A673 (cell line): ENCODE results near the gene RNF26. TPM values are rescaled to one million over a fixed set of nuclear protein-coding genes. Genes with fewer than 3 reads are reported as not detected.
"Not testable (repeated sequence)": the region's sequence is repeated elsewhere in the genome, so short reads cannot be mapped to it uniquely, and the experiment has no call there.

ENCODE experiments used
- BruUV-seq: library from RNA; stranded (reverse); fragments of 400-500 nt; replicated peaks from 2 replicates; lab custom pipeline; 2021; lab: Mats Ljungman, UMichigan
- CTCF ChIA-PET: fragments of 300-600 bp; sonication (Branson Sonifier 250); formaldehyde crosslinking; loops from one replicate; lab custom pipeline; 2022; ENCODE audit warnings: antibody characterized with exemption; lab: Charles Lee
- POLR2A ChIA-PET: fragments of 300-600 bp; sonication (Branson Sonifier 250); formaldehyde crosslinking; loops from one replicate; lab custom pipeline; 2022; ENCODE audit warnings: antibody characterized with exemption; ENCODE audit not compliant: low non-redundant PET; lab: Charles Lee
- DNase-seq: peaks from one replicate; pipeline ENCODE4 v3.0.0-alpha.2; 2015; ENCODE audit warnings: low spot score
- H3K27ac ChIP-seq: fragments of 200-600 bp; sonication (generic); 2 replicates; pipeline ENCODE4 v1.5.1; 2016; ENCODE audit warnings: mixed run types, low read depth, mild to moderate bottlenecking, mixed read lengths, antibody characterized with exemption, low read length; ENCODE audit not compliant: poor library complexity, severe bottlenecking
- H3K27me3 ChIP-seq: fragments of 200-600 bp; sonication (generic); replicated peaks from 2 replicates; pipeline ENCODE4 v1.6.1; 2017; ENCODE audit warnings: mixed run types, low read depth, mild to moderate bottlenecking, mixed read lengths, antibody characterized with exemption, low read length; ENCODE audit not compliant: insufficient read depth, poor library complexity
- H3K36me3 ChIP-seq: fragments of 200-600 bp; sonication (generic); 2 replicates; pipeline ENCODE4 v1.6.1; 2016; ENCODE audit warnings: mixed run types, mild to moderate bottlenecking, mixed read lengths, antibody characterized with exemption, low read length; ENCODE audit not compliant: insufficient read depth, poor library complexity, severe bottlenecking
- H3K4me1 ChIP-seq: fragments of 200-600 bp; sonication (generic); 2 replicates; pipeline ENCODE4 v1.6.1; 2017; ENCODE audit warnings: mixed run types, mild to moderate bottlenecking, mixed read lengths, antibody characterized with exemption, low read length; ENCODE audit not compliant: insufficient read depth, poor library complexity, severe bottlenecking
- H3K4me3 ChIP-seq: fragments of 200-600 bp; sonication (generic); 2 replicates; pipeline ENCODE4 v1.5.1; 2016; ENCODE audit warnings: low read depth, mixed run types, mild to moderate bottlenecking, mixed read lengths, low read length; ENCODE audit not compliant: poor library complexity, severe bottlenecking
- H3K9me3 ChIP-seq: fragments of 200-600 bp; sonication (generic); 2 replicates; pipeline ENCODE4 v1.6.1; 2016; ENCODE audit warnings: mixed run types, low read depth, mild to moderate bottlenecking, mixed read lengths, antibody characterized with exemption, low read length; ENCODE audit not compliant: poor library complexity, severe bottlenecking
- CTCF ChIP-seq: fragments of 300-800, 200-600 bp; sonication (generic); conservative IDR thresholded peaks from 2 replicates; pipeline ENCODE4 v1.5.1; 2017; ENCODE audit warnings: low read depth, mild to moderate bottlenecking, antibody characterized with exemption, low read length, moderate library complexity, mixed read lengths
- EZH2 ChIP-seq: fragments of 200-600 bp; sonication (generic); IDR thresholded peaks from 2 replicates; pipeline ENCODE4 v1.6.1; 2017; ENCODE audit warnings: borderline replicate concordance, low read depth, mild to moderate bottlenecking, mixed read lengths, antibody characterized with exemption, low read length; ENCODE audit not compliant: poor library complexity, severe bottlenecking
- intact Hi-C: fragments of 100-400 bp; cut with micrococcal nuclease; formaldehyde crosslinking; loops from one replicate; pipeline ENCODE4 v1.10.0; 2022; ENCODE audit not compliant: unreplicated experiment
- microRNA-seq: library from miRNA; unstranded; fragments of <30 nt; microRNA quantifications from one replicate; pipeline ENCODE4 v1.2.0, GENCODE V29; 2021
- total RNA-seq: library from RNA; stranded (reverse); gene quantifications from 2 replicates; pipeline ENCODE4 v1.2.3, GENCODE V29; 2021

The RNF26 gene
- total RNA-seq, 1 experiment from 2014 or later, result 81.3 TPM

GRCh38 chr11:119382101-119382500 lies 47.8 kb downstream of the RNF26 start:
- ChIA-PET POLR2A (no interaction called here), CTCF (interaction anchor here (1.1 kb wide), 1 partner anchor 26 kb away, joined by 4 read pairs; no protein-coding TSS in a partner anchor)
- BruUV-seq, result TSS peak; percentile 90
- Histone ChIP-seq H3K9me3 (no peaks in the 10 kb centered on the region), H3K4me3 (peak overlapping the region; percentile 53), H3K27ac (no peak overlapping the region), H3K27me3 (no peaks in the 10 kb centered on the region), H3K36me3 (no peaks in the 10 kb centered on the region), H3K4me1 (peaks cover 6% of the 10 kb centered on the region)
- no peak for DNase-seq
- no peak for TF ChIP-seq EZH2
- TF ChIP-seq CTCF, result no peak
- intact Hi-C loops, result loop anchor here (5.0 kb wide), 1 partner anchor 45 kb away; no protein-coding TSS in a partner anchor

GRCh38 chr11:119382513-119382912 lies 48.2 kb downstream of the RNF26 start:
- POLR2A ChIA-PET, H3K4me1 ChIP-seq, BruUV-seq, DNase-seq, H3K36me3 ChIP-seq, H3K27me3 ChIP-seq, H3K9me3 ChIP-seq, H3K27ac ChIP-seq: not testable (repeated sequence)
- CTCF ChIA-PET, result interaction anchor here (1.1 kb wide), 1 partner anchor 26 kb away, joined by 4 read pairs; no protein-coding TSS in a partner anchor
- intact Hi-C loops, result loop anchor here (5.0 kb wide), 1 partner anchor 45 kb away; no protein-coding TSS in a partner anchor
- peak overlapping the region; percentile 53 for H3K4me3 ChIP-seq

- intact Hi-C loops, result loop anchor here (5.0 kb wide), 1 partner anchor 47 kb away; no protein-coding TSS in a partner anchor
- POLR2A ChIA-PET, result no interaction called here
- no peak for TF ChIP-seq EZH2
- no peak for TF ChIP-seq CTCF
- H3K4me1 ChIP-seq, result peaks cover 6% of the 10 kb centered on the region
- CTCF ChIA-PET, result interaction anchor here (0.6 to 2.2 kb wide), 3 partner anchors 23 to 222 kb away, joined by 6 to 8 read pairs (median 8); no protein-coding TSS in a partner anchor
- no TSS peak for BruUV-seq
- H3K9me3 ChIP-seq, result no peaks in the 10 kb centered on the region
- no peak overlapping the region for H3K4me3 ChIP-seq
- H3K36me3 ChIP-seq, result no peaks in the 10 kb centered on the region
- H3K27me3 ChIP-seq, result no peaks in the 10 kb centered on the region
- no peak for DNase-seq
- no peak overlapping the region for H3K27ac ChIP-seq
These were observed 50.0 kb downstream of the RNF26 start for GRCh38 chr11:119384332-119384731.

Small RNA genes lying within 50 kb of the gene (microRNA-seq; reads per million reads assigned to microRNA genes)
- not detected for gene MIR6756

Other genes starting within 250 kb of the RNF26 start
- 72.5 and 80.6 TPM in 2 replicates for gene HMBS, start 249.6 kb upstream of the RNF26 start, total RNA-seq
- gene DPAGT1, start 232.7 kb upstream of the RNF26 start, total RNA-seq, result 102 and 115 TPM in 2 replicates
- gene C2CD2L, start 227.2 kb upstream of the RNF26 start, total RNA-seq, result 17.1 and 17.8 TPM in 2 replicates
- gene HINFP, start 212.9 kb upstream of the RNF26 start, total RNA-seq, result 31.7 and 31.9 TPM in 2 replicates
- gene ABCG4, start 185.5 kb upstream of the RNF26 start, total RNA-seq, result 0.33 TPM in 1 of 2 replicates, not detected in the other
- gene NLRX1, start 165.8 kb upstream of the RNF26 start, total RNA-seq, result 1.4 and 2.7 TPM in 2 replicates
- not detected in 2 replicates for gene NHERF4, start 149.1 kb upstream of the RNF26 start, total RNA-seq
- 39.9 and 40.7 TPM in 2 replicates for gene CBL, start 128.2 kb upstream of the RNF26 start, total RNA-seq
- gene MCAM, start 17.4 kb upstream of the RNF26 start, total RNA-seq, result 14.4 and 20.0 TPM in 2 replicates
- gene C1QTNF5, start 6.4 kb downstream of the RNF26 start, total RNA-seq, result 0.31 TPM in 1 of 2 replicates, not detected in the other
- not detected in 2 replicates for gene MFRP, start 12.2 kb downstream of the RNF26 start, total RNA-seq
- gene USP2, start 47.2 kb downstream of the RNF26 start, total RNA-seq, result 4.8 and 6.2 TPM in 2 replicates
- 150 and 187 TPM in 2 replicates for gene THY1, start 88.6 kb downstream of the RNF26 start, total RNA-seq